HG03442 (cell line): ENCODE measurements around the gene MEGF11.
"Not testable (repeated sequence)": the region's sequence is repeated elsewhere in the genome, so short reads cannot be mapped to it uniquely, and the experiment has no call there.

Experiments used
- ATAC-seq: cut with Tn5 transposase; IDR thresholded peaks from one replicate; pipeline ENCODE4 v1.9.1; 2021; ENCODE audit warnings: mild to moderate bottlenecking, moderate library complexity; ENCODE audit not compliant: unreplicated experiment

Gene MEGF11

GRCh38 chr15:66276546-66276945 is 23.0 kb upstream of the MEGF11 start:
- no peak for ATAC-seq

GRCh38 chr15:66275352-66275751 is 21.8 kb upstream of the MEGF11 start:
- ATAC-seq: no peak

- no peak for ATAC-seq
Measured at GRCh38 chr15:66270932-66271331, 17.4 kb upstream of the MEGF11 start.

- ATAC-seq: no peak
Measured at GRCh38 chr15:66269326-66270090, 16.0 kb upstream of the MEGF11 start.

GRCh38 chr15:66264859-66265513 is 11.4 kb upstream of the MEGF11 start:
- ATAC-seq: no peak

GRCh38 chr15:66262837-66263236 is 9.3 kb upstream of the MEGF11 start:
- not testable (repeated sequence) for ATAC-seq

- no peak for ATAC-seq
Measured at GRCh38 chr15:66261056-66261455, 7.5 kb upstream of the MEGF11 start.

- no peak for ATAC-seq
Measured at GRCh38 chr15:66256692-66257091, 3.1 kb upstream of the MEGF11 start.

- ATAC-seq: no peak
Measured at GRCh38 chr15:66254951-66255676, 1.6 kb upstream of the MEGF11 start.

GRCh38 chr15:66254089-66254950 is 770 bp upstream of the MEGF11 start:
- ATAC-seq: no peak

GRCh38 chr15:66252685-66253417 is 699 bp downstream of the MEGF11 start:
- ATAC-seq: no peak

GRCh38 chr15:66251790-66252684 is 1.5 kb downstream of the MEGF11 start:
- ATAC-seq: no peak

- ATAC-seq: no peak
Measured at GRCh38 chr15:66251065-66251789, 2.3 kb downstream of the MEGF11 start.

GRCh38 chr15:66249605-66250174 is 3.9 kb downstream of the MEGF11 start:
- ATAC-seq: no peak

GRCh38 chr15:66246937-66247336 is 6.6 kb downstream of the MEGF11 start:
- no peak for ATAC-seq

GRCh38 chr15:66245832-66246231 is 7.7 kb downstream of the MEGF11 start:
- not testable (repeated sequence) for ATAC-seq

GRCh38 chr15:66241908-66242285 is 11.7 kb downstream of the MEGF11 start:
- no peak for ATAC-seq
